GM18867 (cell line): ENCODE results near the gene TXNDC17.
"Not testable (repeated sequence)": the region's sequence is repeated elsewhere in the genome, so short reads cannot be mapped to it uniquely, and the experiment has no call there.

ENCODE experiments used
- ATAC-seq: cut with Tn5 transposase; IDR thresholded peaks from one replicate; pipeline ENCODE4 v1.9.1; 2021; ENCODE audit warnings: mild to moderate bottlenecking, moderate library complexity; ENCODE audit not compliant: unreplicated experiment

Gene TXNDC17

GRCh38 chr17:6682339-6682738, 41.5 kb downstream of the TXNDC17 start:
- no peak for ATAC-seq

- no peak for ATAC-seq
Observed at GRCh38 chr17:6683081-6683684, 42.3 kb downstream of the TXNDC17 start.

GRCh38 chr17:6683730-6684459, 43.0 kb downstream of the TXNDC17 start:
- ATAC-seq: no peak

GRCh38 chr17:6684460-6684783, 43.6 kb downstream of the TXNDC17 start:
- ATAC-seq: no peak

GRCh38 chr17:6684881-6685767, 44.3 kb downstream of the TXNDC17 start:
- no peak for ATAC-seq

- ATAC-seq: no peak
Observed at GRCh38 chr17:6686026-6686425, 45.2 kb downstream of the TXNDC17 start.

GRCh38 chr17:6688944-6689343, 48.1 kb downstream of the TXNDC17 start:
- ATAC-seq: no peak

GRCh38 chr17:6690641-6691040, 49.8 kb downstream of the TXNDC17 start:
- ATAC-seq: no peak

GRCh38 chr17:6691546-6691945, 50.7 kb downstream of the TXNDC17 start:
- no peak for ATAC-seq

GRCh38 chr17:6691958-6692357, 51.1 kb downstream of the TXNDC17 start:
- not testable (repeated sequence) for ATAC-seq
